HG02870 (cell line): Measurements from ENCODE around the gene TAP2.
"Not testable (repeated sequence)": the region's sequence is repeated elsewhere in the genome, so short reads cannot be mapped to it uniquely, and the experiment has no call there.

ENCODE experiments used
- ATAC-seq: cut with Tn5 transposase; IDR thresholded peaks from one replicate; pipeline ENCODE4 v1.9.1; 2021; ENCODE audit warnings: mild to moderate bottlenecking, moderate library complexity; ENCODE audit not compliant: unreplicated experiment

Gene TAP2

GRCh38 chr6:32838114-32838958 is at the start of gene TAP2:
Gene TAP2 (minus strand): TSS chr6:32838739. CDS start chr6:32838233, 506 bp downstream.
- ATAC-seq, result peak; percentile 78

GRCh38 chr6:32887616-32888015 is 49.1 kb upstream of the TAP2 start:
- no peak for ATAC-seq

GRCh38 chr6:32886681-32887383 is 48.3 kb upstream of the TAP2 start:
- ATAC-seq, result no peak

GRCh38 chr6:32885698-32886286 is 47.3 kb upstream of the TAP2 start:
- no peak for ATAC-seq

GRCh38 chr6:32883789-32884188 is 45.2 kb upstream of the TAP2 start:
- ATAC-seq, result no peak

GRCh38 chr6:32882879-32883250 is 44.3 kb upstream of the TAP2 start:
- ATAC-seq, result no peak

GRCh38 chr6:32880962-32881361 is 42.4 kb upstream of the TAP2 start:
- ATAC-seq, result not testable (repeated sequence)

- ATAC-seq, result no peak
Measured at GRCh38 chr6:32879691-32880090, 41.2 kb upstream of the TAP2 start.

- no peak for ATAC-seq
Measured at GRCh38 chr6:32876603-32877002, 38.1 kb upstream of the TAP2 start.

GRCh38 chr6:32873947-32874346 is 35.4 kb upstream of the TAP2 start:
- ATAC-seq, result not testable (repeated sequence)

GRCh38 chr6:32868257-32868788 is 29.8 kb upstream of the TAP2 start:
- ATAC-seq, result no peak

GRCh38 chr6:32867554-32868256 is 29.2 kb upstream of the TAP2 start:
- ATAC-seq, result no peak

GRCh38 chr6:32867022-32867477 is 28.5 kb upstream of the TAP2 start:
- no peak for ATAC-seq

- no peak for ATAC-seq
Measured at GRCh38 chr6:32865724-32866443, 27.3 kb upstream of the TAP2 start.

- no peak for ATAC-seq
Measured at GRCh38 chr6:32862725-32863124, 24.2 kb upstream of the TAP2 start.

- ATAC-seq, result no peak
Measured at GRCh38 chr6:32860674-32861073, 22.1 kb upstream of the TAP2 start.

GRCh38 chr6:32858194-32858593 is 19.7 kb upstream of the TAP2 start:
- no peak for ATAC-seq

GRCh38 chr6:32857156-32857891 is 18.8 kb upstream of the TAP2 start:
- ATAC-seq, result no peak

GRCh38 chr6:32855467-32856174 is 17.1 kb upstream of the TAP2 start:
- ATAC-seq, result no peak
